ENCODE results near the gene EGLN3.

EGLN3 gene

DNA sequence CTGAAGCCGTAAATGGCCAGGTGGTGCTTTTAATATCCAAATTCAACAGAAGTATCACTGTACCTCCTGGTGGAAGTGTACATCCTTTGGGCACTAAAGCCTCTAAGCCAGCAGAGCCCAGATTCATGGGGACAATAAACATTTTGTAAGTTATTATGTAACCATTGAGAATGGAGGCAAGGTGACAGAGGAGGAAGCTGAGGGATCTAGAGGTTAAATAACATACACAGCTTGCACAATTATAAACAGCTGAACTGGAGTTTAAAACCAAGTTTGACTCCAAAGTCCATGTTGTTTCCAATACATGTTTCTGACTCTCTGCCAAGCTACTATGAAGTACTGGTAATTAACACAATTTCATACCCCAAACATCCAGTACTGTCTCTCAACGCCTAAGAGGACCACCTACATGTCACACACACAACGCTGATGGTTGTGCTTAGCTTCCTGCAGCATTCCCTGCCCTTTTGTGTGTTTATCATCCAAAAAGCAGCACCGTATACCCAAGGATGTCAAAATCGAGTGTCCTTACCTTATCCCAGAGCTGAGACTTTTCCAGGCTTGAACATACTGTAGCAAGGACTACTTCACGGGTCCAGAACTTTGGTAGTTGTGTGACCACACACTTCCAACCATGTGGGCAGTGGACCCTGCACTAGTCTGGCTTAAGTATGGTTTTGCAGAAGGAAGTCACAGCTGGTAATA, 41.3 kb downstream of the EGLN3 start:
- DNase-seq, result no peak

DNA sequence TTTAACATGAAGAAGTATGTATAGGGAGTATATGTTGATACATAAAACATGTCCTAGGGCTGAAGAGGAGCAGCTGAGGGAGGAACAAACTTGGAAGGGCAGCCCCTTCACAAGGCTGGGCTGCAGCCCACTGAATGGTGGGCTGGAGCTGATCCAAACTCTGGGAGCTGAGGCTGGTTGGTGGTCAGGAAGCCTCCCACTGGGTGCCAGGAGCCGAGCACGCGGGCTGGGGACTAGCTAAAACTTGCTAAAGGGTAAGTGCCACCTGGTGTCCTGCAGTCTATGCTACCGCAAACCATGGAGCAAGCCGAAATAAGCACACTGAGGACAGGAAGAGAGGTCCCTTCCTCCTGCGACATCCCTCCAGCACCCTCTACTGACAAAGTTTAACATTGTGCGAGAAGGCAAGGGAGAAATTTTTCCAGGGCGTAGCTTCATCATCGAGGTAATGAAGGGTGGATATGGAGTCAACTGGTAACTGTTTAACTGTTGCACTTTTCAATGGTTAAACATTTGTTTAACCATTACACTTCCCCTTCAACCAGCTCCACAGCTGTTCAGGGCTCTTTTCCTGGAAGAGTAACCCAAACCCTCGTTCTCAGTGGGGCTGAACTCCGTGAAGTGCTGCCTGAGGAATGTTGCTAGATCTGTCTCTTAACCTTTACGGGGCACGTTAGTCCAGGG, 42.2 kb downstream of the EGLN3 start:
- no peak for DNase-seq

DNA sequence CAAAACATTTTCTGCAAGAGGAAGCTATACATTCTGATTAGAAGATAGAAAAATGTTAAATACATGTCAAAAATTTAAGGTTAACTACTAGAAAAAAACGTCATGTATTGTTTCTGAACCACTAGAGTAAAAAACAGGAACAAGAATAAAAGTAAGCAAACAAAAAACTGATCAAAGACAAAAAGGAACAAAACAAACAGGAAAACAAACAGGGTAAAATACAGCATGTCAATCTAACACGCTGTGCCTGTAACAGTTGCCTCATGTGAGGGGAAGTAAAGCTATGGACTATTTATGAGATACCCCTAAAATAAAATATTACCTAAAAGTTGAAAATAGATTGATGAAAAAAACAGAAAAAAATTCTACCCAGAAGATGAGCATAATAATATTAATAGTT, 43.9 kb downstream of the EGLN3 start:
- no peak for DNase-seq

DNA sequence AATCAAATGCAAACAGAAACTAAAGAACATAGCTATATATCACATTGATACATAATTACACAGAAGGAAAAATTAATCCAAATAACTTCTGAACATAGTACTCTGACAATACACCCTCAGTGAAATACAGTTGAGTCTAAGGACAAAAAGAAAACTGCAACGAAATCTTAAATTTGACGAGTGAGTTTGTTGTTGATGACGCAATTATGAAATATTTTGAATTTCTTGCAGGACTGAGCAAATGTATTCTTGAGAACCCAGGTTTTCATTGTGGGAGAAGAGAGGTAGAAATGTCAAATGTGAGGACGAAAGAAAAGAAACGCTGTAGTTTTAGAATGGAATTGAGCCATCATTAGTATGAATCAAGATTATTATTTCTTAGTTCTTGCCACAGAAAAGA, 46.3 kb downstream of the EGLN3 start:
- no peak for DNase-seq

DNA sequence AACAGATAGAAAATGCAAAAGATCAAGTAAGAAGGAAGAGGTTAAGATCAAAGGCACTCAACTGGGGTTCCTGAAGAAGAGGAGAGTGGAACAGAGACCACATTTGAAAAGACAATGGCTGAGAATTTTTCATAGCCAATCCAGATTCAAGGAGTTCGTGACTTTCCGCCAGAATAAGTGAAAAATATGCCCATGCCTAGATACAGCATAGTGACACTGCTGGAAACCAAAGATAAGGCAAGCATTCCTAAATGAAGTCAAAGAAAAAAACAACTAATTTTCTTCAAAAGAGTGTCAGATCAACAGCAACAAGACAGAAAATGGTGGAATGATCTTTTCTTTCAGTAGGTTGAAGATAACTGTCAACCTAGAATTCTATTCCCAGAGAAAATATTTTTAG, 47.5 kb downstream of the EGLN3 start:
- no peak for DNase-seq

DNA sequence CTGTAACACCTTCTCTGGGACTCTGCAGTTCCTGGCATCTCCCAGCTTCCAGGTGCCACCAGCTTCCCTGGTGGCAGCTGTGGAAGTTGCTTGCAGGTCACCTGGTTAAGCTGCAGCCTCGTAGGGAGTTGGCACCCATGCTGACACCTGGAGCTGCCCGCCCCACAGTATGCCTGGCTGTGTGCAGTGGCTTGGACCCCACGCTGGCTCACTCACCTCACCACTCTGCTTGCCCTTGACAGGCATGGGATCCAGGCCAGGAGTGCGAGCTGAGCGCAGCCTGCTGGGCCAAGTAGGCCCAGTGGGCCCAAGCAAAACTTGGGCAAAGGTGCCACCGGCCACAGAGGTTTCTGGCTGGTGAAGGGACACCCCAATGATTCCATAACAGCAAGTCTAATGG, 48.5 kb downstream of the EGLN3 start:
- no peak for DNase-seq

- DNase-seq, result no peak
These were observed 49.3 kb downstream of the EGLN3 start for GRCh38 chr14:33901426-33902155.

GRCh38 chr14:33900706-33901105, 50.2 kb downstream of the EGLN3 start:
- DNase-seq, result no peak

DNA sequence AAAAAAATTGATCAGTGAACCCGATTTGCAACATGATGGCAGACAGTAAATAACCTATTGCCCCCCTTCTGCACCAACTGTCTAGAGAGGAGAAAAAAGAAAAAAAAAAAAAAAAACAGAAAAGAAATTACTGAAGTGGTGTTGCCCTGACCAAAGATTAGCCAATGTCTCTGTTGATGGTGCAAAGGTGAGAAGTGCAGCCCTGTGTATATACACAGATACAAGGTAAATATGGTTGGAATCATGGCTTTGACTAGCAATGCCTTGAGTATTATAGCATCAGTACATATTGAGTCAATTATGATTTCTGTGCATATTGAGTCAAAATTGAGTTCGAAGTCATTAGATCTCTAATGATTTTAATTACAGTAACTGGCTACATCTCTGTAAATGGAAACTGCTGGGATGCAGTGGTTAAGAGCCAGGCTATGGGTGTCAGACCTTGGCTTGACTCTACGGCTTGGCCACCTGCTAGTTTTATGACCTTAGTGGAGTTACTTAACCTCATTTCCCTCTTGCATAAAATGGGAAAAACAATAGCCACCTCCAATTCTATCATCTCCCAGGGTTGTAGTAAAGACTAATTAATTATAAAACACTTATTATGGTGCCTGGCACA, 51.0 kb downstream of the EGLN3 start:
- DNase-seq, result peak in 1 of 3 experiments; percentile 20

DNA sequence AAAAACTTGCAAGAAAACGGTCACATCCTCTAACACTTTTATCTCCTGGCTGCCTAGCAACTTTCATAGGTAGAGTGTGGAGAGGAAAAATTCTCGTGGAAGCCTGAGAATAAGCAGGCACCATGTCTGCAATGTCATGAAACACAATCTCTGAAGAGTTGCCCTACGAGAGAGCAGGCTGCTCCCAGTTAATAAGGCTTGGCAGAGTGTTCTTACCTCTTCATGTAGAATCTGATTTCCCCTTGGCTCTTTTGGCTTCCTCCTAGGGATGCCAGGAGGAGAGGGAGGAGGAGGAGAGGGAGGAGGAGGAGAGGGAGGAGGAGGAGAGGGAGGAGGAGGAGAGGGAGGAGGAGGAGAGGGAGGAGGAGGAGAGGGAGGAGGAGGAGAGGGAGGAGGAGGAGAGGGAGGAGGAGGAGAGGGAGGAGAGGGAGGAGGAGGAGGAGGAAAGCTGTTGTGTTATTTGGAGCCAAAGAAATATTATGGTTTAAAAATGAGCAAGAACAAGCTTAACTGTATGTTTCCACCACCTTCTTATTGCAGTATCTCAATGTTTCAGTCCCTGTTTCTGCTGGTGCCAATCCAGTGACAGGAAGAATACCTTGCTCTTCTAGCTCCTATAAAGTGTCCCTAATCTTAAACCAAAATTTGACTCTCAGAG, 52.9 kb downstream of the EGLN3 start:
- DNase-seq, result no peak

DNA sequence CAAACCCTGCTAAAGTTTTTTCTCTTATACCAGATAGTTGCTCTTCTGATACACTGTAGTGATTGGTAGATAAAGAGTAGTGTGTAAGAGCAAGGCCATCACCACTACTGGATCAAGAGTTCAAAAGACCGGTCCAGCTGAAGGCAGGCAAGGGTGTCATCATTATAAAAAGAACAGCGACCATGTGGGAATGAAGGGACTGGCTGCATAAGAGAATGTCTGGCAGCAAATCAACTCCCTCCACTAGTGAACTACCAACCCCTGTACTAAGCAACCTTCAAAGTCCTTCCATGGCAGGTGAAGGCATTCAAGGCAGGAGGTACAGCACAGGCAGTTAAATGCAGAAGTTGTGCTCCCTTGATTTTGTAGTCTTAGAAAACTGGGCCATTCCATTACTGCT, 53.5 kb downstream of the EGLN3 start:
- no peak for DNase-seq

- no peak for DNase-seq
These were observed 56.5 kb downstream of the EGLN3 start for GRCh38 chr14:33894339-33894738.

GRCh38 chr14:33891700-33892099, 59.2 kb downstream of the EGLN3 start:
- no peak for DNase-seq

DNA sequence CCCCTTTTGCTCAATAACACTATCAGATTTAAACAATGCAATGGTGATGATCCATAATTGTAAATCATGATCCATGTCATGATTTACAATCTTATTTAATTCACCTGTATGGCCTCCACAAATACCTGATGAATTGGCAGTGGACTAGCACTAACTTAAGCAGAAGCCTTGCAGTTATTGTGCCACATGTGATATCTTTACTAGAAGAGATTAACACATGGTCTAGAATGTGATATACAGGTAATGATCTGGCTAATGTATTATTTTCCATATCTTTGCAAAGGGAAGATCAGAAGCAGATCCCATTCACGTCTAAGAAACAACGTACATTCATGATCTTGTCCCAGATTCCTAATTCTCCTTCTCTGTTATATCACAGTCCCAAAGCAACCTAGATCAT, 66.0 kb downstream of the EGLN3 start:
- no peak for DNase-seq

- DNase-seq, result peak in 2 of 3 experiments; percentile 37 to 86
These were observed 70.5 kb downstream of the EGLN3 start for GRCh38 chr14:33880330-33880729.

GRCh38 chr14:33879684-33880286, 71.1 kb downstream of the EGLN3 start:
- DNase-seq, result no peak

- DNase-seq, result peak in 2 of 3 experiments; percentile 5 to 10
These were observed 74.6 kb downstream of the EGLN3 start for GRCh38 chr14:33876274-33876673.

All from NCI-H1417 (cell line).